Breast epithelium (tissue), 4 donors: Measurements from ENCODE around the gene GPR158. TPM values are rescaled to one million over a fixed set of nuclear protein-coding genes. Genes with fewer than 3 reads are reported as not detected.

Source experiments
- DNase-seq, 2 donors: peaks; one replicate each; pipeline ENCODE4 v3.0.0-alpha.2; 2019; ENCODE audit warnings: low spot score in 2 of 2
- H3K27ac ChIP-seq, 2 donors: fragments of 200-600 bp; sonication (generic) in 1 of 2; one replicate each; pipeline ENCODE4 v1.5.1; 2016 to 2019; ENCODE audit warnings: mild to moderate bottlenecking in 1 of 2
- H3K27me3 ChIP-seq, 2 donors: fragments of 200-600 bp; sonication (generic) in 1 of 2; one replicate each; pipeline versions ENCODE4 v1.5.1 to v1.6.0; 2017 to 2019; ENCODE audit warnings: control low read depth in 1 of 2, mild to moderate bottlenecking in 1 of 2
- H3K36me3 ChIP-seq: fragments of 200-600 bp; one replicate; pipeline ENCODE4 v1.5.1; 2019
- H3K4me1 ChIP-seq, 2 donors: fragments of 200-600 bp; sonication (generic); one replicate each; pipeline ENCODE4 v1.5.1; 2016 to 2019; ENCODE audit warnings: control low read depth in 1 of 2
- H3K4me3 ChIP-seq, 3 donors: fragments of 200-600 bp; sonication (generic); 1 replicate in 2 of 3; 2 replicates in 1 of 3; pipeline ENCODE4 v1.5.1; 2016 to 2019; ENCODE audit warnings: mild to moderate bottlenecking in 3 of 3, moderate library complexity in 2 of 3
- H3K9me3 ChIP-seq, 2 donors: fragments of 200-600 bp; sonication (generic) in 1 of 2; one replicate each; pipeline ENCODE4 v1.5.1; 2016 to 2019; ENCODE audit warnings: control low read depth in 1 of 2
- POLR2A ChIP-seq: fragments of 450-650 bp; IDR thresholded peaks from one replicate; pipeline ENCODE4 v1.6.1; 2016; ENCODE audit warnings: antibody characterized with exemption, mild to moderate bottlenecking, moderate library complexity
- POLR2AphosphoS5 ChIP-seq, 3 donors: sonication (generic); formaldehyde crosslinking; IDR thresholded peaks; one replicate each; pipeline ENCODE4 v1.6.1; 2017; ENCODE audit warnings: antibody characterized with exemption in 3 of 3
- intact Hi-C: fragments of 100-400 bp; cut with DNase I; formaldehyde crosslinking; loops from one replicate; pipeline ENCODE4 v1.15.1; 2023; ENCODE audit warnings: low total_unique reads
- total RNA-seq, 3 donors: library from RNA; depleted of rRNA; stranded (reverse); fragments of >200 nt; gene quantifications; one replicate each; pipeline ENCODE4 v1.1.0, GENCODE V29; 2016
- TF ChIP-seq, protein P1 (sequence below), 3 donors: fragments of 450-650 bp; IDR thresholded peaks; one replicate each; pipeline ENCODE4 v1.5.1; 2016 to 2017; ENCODE audit warnings: antibody characterized with exemption in 3 of 3, mild to moderate bottlenecking in 3 of 3, moderate library complexity in 3 of 3

Gene GPR158
- total RNA-seq, 3 donors from 2014 or later, result 0.16 to 0.29 TPM; not detected in 1

DNA sequence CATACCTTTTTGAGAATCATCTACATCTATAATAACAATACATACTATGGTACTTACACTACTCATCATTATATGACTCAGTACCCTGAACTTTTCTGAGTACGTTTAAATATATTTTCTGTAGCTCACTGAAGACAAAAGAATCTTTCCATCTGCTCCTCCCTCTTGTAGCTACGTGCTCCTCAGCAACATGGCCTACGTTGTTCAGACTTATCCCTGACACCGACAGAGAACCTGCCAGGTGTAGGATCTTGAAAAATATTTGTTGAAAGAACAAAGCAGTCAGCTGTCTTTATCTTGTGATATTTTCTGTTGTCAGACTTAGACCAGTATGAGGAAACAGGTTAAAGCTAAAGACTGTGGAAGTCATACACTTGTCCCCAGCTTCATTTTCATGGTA, 403.3 kb downstream of the GPR158 start:
- intact Hi-C loops, result no loop called here
- Histone ChIP-seq H3K27me3 (no peaks in the 10 kb centered on the region), H3K4me3 (no peak overlapping the region), H3K9me3 (no peaks in the 10 kb centered on the region), H3K4me1 (no peaks in the 10 kb centered on the region), H3K27ac (no peak overlapping the region), H3K36me3 (no peaks in the 10 kb centered on the region)
- DNase-seq, result no peak
- TF ChIP-seq POLR2AphosphoS5 (IDR thresholded peaks at IDR 0.05) (no peak), POLR2A (no peak)
- TF ChIP-seq, protein P1, sequence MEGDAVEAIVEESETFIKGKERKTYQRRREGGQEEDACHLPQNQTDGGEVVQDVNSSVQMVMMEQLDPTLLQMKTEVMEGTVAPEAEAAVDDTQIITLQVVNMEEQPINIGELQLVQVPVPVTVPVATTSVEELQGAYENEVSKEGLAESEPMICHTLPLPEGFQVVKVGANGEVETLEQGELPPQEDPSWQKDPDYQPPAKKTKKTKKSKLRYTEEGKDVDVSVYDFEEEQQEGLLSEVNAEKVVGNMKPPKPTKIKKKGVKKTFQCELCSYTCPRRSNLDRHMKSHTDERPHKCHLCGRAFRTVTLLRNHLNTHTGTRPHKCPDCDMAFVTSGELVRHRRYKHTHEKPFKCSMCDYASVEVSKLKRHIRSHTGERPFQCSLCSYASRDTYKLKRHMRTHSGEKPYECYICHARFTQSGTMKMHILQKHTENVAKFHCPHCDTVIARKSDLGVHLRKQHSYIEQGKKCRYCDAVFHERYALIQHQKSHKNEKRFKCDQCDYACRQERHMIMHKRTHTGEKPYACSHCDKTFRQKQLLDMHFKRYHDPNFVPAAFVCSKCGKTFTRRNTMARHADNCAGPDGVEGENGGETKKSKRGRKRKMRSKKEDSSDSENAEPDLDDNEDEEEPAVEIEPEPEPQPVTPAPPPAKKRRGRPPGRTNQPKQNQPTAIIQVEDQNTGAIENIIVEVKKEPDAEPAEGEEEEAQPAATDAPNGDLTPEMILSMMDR (IDR thresholded peaks at IDR 0.05), result no peak

DNA sequence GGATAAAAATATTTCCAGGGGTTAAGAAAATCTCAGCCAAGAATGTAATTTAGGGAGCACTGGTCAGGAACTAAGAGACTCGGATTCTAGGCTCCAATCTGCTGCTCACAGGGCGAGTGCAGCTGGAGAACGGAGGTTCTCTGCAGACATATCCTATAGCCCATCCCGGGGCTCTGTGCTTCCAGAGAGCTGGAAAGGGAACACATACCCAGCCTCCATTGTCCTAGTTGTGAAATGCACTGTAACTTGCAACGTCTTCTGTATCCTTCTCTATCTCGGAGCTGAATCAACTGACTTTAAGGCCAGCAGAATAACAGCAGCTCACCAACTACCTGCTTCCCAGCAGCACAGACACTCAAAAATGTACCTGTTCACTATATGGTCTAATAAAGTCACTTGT, 408.2 kb downstream of the GPR158 start:
- no peak overlapping the region for H3K4me3 ChIP-seq
- no peaks in the 10 kb centered on the region for H3K9me3 ChIP-seq
- no peak for TF ChIP-seq POLR2AphosphoS5 (IDR thresholded peaks at IDR 0.05)
- TF ChIP-seq POLR2A, result no peak
- TF ChIP-seq, protein P1 (IDR thresholded peaks at IDR 0.05), result no peak
- H3K4me1 ChIP-seq, result no peaks in the 10 kb centered on the region
- H3K36me3 ChIP-seq, result no peaks in the 10 kb centered on the region
- intact Hi-C loops, result no loop called here
- H3K27me3 ChIP-seq, result no peaks in the 10 kb centered on the region
- DNase-seq, result no peak
- H3K27ac ChIP-seq, result no peak overlapping the region

DNA sequence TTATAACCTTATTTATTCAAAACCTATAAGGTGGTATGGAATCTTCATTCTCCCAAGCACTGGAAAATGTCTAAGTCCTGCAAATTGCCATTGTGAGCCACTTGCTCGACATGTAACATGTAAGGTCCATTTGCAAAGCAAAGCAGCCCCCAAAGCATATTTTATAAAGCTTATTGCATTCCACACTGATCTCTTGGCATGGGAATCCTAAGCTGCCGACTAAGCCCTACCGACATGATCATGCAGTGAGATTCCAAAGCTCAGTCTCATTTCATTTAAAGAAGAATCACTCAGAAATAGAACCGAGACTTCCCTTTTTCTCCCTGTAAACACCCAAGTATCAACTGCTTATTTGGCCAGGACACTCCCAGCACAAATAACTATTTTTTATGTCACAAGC, 425.9 kb downstream of the GPR158 start:
- H3K27me3 ChIP-seq, result no peaks in the 10 kb centered on the region
- intact Hi-C loops, result no loop called here
- no peak for DNase-seq
- no peaks in the 10 kb centered on the region for H3K4me1 ChIP-seq
- no peaks in the 10 kb centered on the region for H3K36me3 ChIP-seq
- TF ChIP-seq POLR2AphosphoS5 (IDR thresholded peaks at IDR 0.05), result no peak
- TF ChIP-seq, protein P1 (IDR thresholded peaks at IDR 0.05), result no peak
- TF ChIP-seq POLR2A, result no peak
- H3K9me3 ChIP-seq, result no peaks in the 10 kb centered on the region
- H3K4me3 ChIP-seq, result no peak overlapping the region
- H3K27ac ChIP-seq, result no peak overlapping the region

DNA sequence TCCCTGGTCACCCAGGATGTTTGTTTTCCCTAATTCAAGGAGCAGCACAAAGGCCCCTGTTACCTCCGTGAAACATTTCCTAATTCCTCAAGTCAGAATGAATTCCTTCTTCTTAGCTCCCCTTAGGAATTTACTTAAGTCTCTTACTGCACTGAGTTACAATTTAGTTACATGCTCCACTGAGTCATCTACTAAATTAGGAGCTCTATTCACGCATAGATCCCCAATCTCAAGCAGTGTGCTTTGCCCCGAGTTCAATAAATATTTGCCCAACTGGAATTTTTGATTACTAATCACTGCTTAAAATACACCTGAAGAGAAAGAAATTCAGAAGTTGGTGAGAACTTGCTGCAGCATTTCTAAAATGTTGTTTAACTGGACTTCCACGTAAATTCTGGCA, 429.8 kb downstream of the GPR158 start:
- Histone ChIP-seq H3K27ac (no peak overlapping the region), H3K36me3 (no peaks in the 10 kb centered on the region), H3K9me3 (no peaks in the 10 kb centered on the region), H3K4me1 (no peaks in the 10 kb centered on the region), H3K4me3 (no peak overlapping the region), H3K27me3 (no peaks in the 10 kb centered on the region)
- no peak for DNase-seq
- TF ChIP-seq POLR2AphosphoS5 (IDR thresholded peaks at IDR 0.05) (no peak), POLR2A (no peak)
- TF ChIP-seq, protein P1 (IDR thresholded peaks at IDR 0.05), result no peak
- intact Hi-C loops, result no loop called here

DNA sequence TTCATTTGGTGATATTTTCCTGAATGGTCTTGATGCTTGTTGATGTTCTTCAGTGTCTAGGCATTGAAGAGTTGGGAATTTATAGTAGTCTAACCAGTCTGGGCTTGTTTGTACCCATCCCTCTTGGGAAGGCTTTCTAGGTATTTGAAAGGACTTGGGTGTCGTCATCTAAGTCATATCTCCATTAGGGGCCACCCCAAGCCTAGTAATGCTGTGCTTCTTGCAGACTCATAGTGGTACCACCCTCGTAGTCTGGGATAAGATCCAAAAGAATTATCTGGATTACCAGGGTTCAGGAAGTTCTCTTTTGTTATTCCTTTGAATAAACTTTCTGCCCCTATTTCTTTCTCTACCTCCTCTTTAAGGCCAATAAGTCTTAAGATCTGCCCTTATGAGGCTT, 439.9 kb downstream of the GPR158 start:
- TF ChIP-seq POLR2AphosphoS5 (IDR thresholded peaks at IDR 0.05), result no peak
- TF ChIP-seq POLR2A, result no peak
- peaks cover 0 to 9% of the 10 kb centered on the region in 2 donors for H3K9me3 ChIP-seq
- no peak overlapping the region for H3K27ac ChIP-seq

DNA sequence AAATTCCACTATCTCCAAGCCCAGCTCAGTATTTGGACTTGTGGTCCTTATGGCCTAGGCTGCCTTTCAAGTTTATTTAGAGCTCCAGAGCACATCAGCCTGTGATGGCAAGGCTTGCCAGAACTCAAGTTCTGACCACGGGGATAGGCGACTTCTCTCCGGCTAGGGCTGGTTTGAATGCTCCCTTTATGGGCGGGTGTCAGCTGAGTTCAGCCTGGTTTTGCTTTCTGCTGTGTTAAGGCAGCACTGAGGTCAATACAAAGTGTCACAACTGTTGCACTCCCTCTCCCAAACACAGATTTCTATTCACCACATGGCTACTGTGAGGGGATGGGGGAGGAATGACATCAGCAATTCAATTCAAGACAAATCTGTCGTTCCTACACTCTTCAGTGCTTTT, 441.1 kb downstream of the GPR158 start:
- H3K27me3 ChIP-seq, result no peaks in the 10 kb centered on the region
- H3K9me3 ChIP-seq, result peaks cover 0 to under 1% of the 10 kb centered on the region in 2 donors
- H3K4me3 ChIP-seq, result no peak overlapping the region
- DNase-seq, result no peak
- no peak overlapping the region for H3K27ac ChIP-seq
- TF ChIP-seq, protein P1 (IDR thresholded peaks at IDR 0.05), result no peak
- no peak for TF ChIP-seq POLR2A
- no peak for TF ChIP-seq POLR2AphosphoS5 (IDR thresholded peaks at IDR 0.05)
- no peaks in the 10 kb centered on the region for H3K36me3 ChIP-seq
- intact Hi-C loops, result no loop called here
- no peaks in the 10 kb centered on the region for H3K4me1 ChIP-seq

More for the DNA sequence above, 439.9 kb downstream of the GPR158 start:
- Histone ChIP-seq H3K4me1 (no peaks in the 10 kb centered on the region), H3K27me3 (no peaks in the 10 kb centered on the region), H3K4me3 (no peak overlapping the region), H3K36me3 (no peaks in the 10 kb centered on the region)
- no peak for DNase-seq
- intact Hi-C loops, result no loop called here
